C4-2B (cell line): ENCODE data around the gene MLXIPL.
"Not testable (repeated sequence)": the region's sequence is repeated elsewhere in the genome, so short reads cannot be mapped to it uniquely, and the experiment has no call there.

Experiments used
- CTCF ChIP-seq: fragments of 450-650 bp; conservative IDR thresholded peaks from 2 replicates; pipeline ENCODE4 v1.5.1; 2017; ENCODE audit warnings: mild to moderate bottlenecking
- ZFX ChIP-seq: fragments of 450-650 bp; IDR thresholded peaks from 2 replicates; pipeline ENCODE4 v1.6.1; 2017

- TF ChIP-seq CTCF, ZFX: not testable (repeated sequence)
Observed at GRCh38 chr7:73655309-73655708, 31.0 kb upstream of the MLXIPL start.
